Adrenal gland (tissue), 12 donors: Measurements from ENCODE around the gene PRELID3B. TPM values are rescaled to one million over a fixed set of nuclear protein-coding genes. Genes with fewer than 3 reads are reported as not detected.

Experiments used
- DNase-seq, 7 donors: peaks; one replicate each; pipeline ENCODE4 v3.0.0-alpha.2; 2019 to 2020
- H3K27ac ChIP-seq, 5 donors: fragments of 200-600 bp; sonication (generic) in 4 of 5; 1 replicate in 3 of 5; 2 replicates in 2 of 5; pipeline versions ENCODE4 v1.5.1 to v1.8.0; 2016 to 2020; ENCODE audit warnings: mild to moderate bottlenecking in 1 of 5
- H3K27me3 ChIP-seq: fragments of 200-600 bp; 2 replicates; pipeline ENCODE4 v1.8.0; 2021
- H3K36me3 ChIP-seq, 2 donors: fragments of 200-600 bp; replicated peaks in 1 of 2; 1 replicate in 1 of 2; 2 replicates in 1 of 2; pipeline versions ENCODE4 v1.5.1 to v1.8.0; 2018 to 2022
- H3K4me1 ChIP-seq, 2 donors: fragments of 200-600 bp; replicated peaks in 1 of 2; 1 replicate in 1 of 2; 2 replicates in 1 of 2; pipeline versions ENCODE4 v1.5.1 to v1.8.0; 2018 to 2021
- H3K4me3 ChIP-seq, 4 donors: fragments of 200-600 bp; sonication (generic) in 3 of 4; one replicate each; pipeline ENCODE4 v1.5.1; 2016 to 2018
- H3K9me3 ChIP-seq, 3 donors: fragments of 200-600 bp; sonication (generic) in 1 of 3; replicated peaks in 1 of 3; 1 replicate in 2 of 3; 2 replicates in 1 of 3; pipeline versions ENCODE4 v1.5.1 to v1.8.0; 2016 to 2021
- CTCF ChIP-seq, 6 experiments: fragments of 450-650 bp in 4 of 6; fragments of 200-600 bp in 2 of 6; sonication (generic) in 1 of 6; IDR thresholded peaks; 1 replicate in 5 of 6; 2 replicates in 1 of 6; pipeline versions ENCODE4 v1.5.1 to v1.8.0; 2016 to 2021; ENCODE audit warnings: antibody characterized with exemption in 6 of 6, mild to moderate bottlenecking in 2 of 6, moderate library complexity in 1 of 6
- POLR2A ChIP-seq, 2 donors: fragments of 450-650 bp; IDR thresholded peaks; one replicate each; pipeline ENCODE4 v1.6.1; 2017; ENCODE audit warnings: antibody characterized with exemption in 2 of 2, mild to moderate bottlenecking in 2 of 2, moderate library complexity in 1 of 2
- WGBS, 4 donors: extraction: QIAGEN DNeasy Blood & Tissue Kit in 2 of 4; methylation state at CpG; one replicate each; pipeline versions ENCODE4 v1.1.5 to v1.1.7; 2013 to 2017; 5-methylcytosine and 5-hydroxymethylcytosine counted together
- intact Hi-C, 2 donors: fragments of 100-400 bp; cut with DNase I; formaldehyde crosslinking; loops; one replicate each; pipeline versions ENCODE4 v1.14.1 to v1.15.0; 2022 to 2023
- polyA plus RNA-seq, 3 donors: library from polyadenylated mRNA; stranded (reverse); fragments of 200-250 nt in 2 of 3; fragments of 350-450 nt in 1 of 3; fragmentation: Illumina TruSeq in 1 of 3; extraction: RNeasy Lipid Tissue Mini Kit (QIAGEN cat#74804) in 1 of 3; gene quantifications; one replicate each; pipeline ENCODE4 v1.2.3, GENCODE V29; 2013 to 2014
- total RNA-seq, 9 donors: library from RNA; depleted of rRNA in 4 of 9; stranded (reverse); fragments of >200 nt in 4 of 9; fragments of 120-200 nt in 1 of 9; fragmentation: NEBNext Ultra II Directional in 1 of 9; extraction: Animal tissue kit (Norgen Biotek cat#: 25700) in 1 of 9; gene quantifications; one replicate each; pipeline versions ENCODE4 v1.1.0 to v1.2.4, GENCODE V29; 2013 to 2023
- donor health status: healthy with polysubstance abuse.
- donor health status: Bipolar disorder and iron deficiency.
- donor health status: DM: yes; HTN: yes; CAD: no.
- donor health status: DM: no; HTN: no; CAD: no.
- donor health status: DM: no; HTN: no; CAD: no.
- donor health status: DM: yes; HTN: yes; CAD: no.

The PRELID3B gene
- total and polyA plus RNA-seq, 12 donors: 13.3 to 119 (median 47.8) TPM

GRCh38 chr20:59037386-59037785, 5.2 kb downstream of the PRELID3B start:
- DNase-seq: no peak
- 91 to 94% (median 94%) methylated on average over 12 of the region's 12 CpGs for WGBS, 4 donors
- Histone ChIP-seq H3K9me3 (no peaks in the 10 kb centered on the region), H3K27ac (no peak overlapping the region), H3K4me1 (peaks cover 13 to 39% of the 10 kb centered on the region in 2 donors), H3K27me3 (no peaks in the 10 kb centered on the region), H3K36me3 (peaks cover 0 to 49% of the 10 kb centered on the region in 2 donors), H3K4me3 (no peak overlapping the region)
- intact Hi-C loops: loop anchor here in 1 of 2 donors (10.0 kb wide), 1 partner anchor 53 kb away; the partner anchor contains the start of gene NELFCD
- TF ChIP-seq CTCF (IDR thresholded peaks at IDR 0.05) (no peak), POLR2A (IDR thresholded peaks at IDR 0.05) (no peak)

- no peak for TF ChIP-seq CTCF (IDR thresholded peaks at IDR 0.05)
- TF ChIP-seq POLR2A (IDR thresholded peaks at IDR 0.05): no peak
- Histone ChIP-seq H3K4me3 (no peak overlapping the region), H3K9me3 (no peaks in the 10 kb centered on the region), H3K27me3 (no peaks in the 10 kb centered on the region), H3K36me3 (peaks cover 0 to 49% of the 10 kb centered on the region in 2 donors), H3K27ac (no peak overlapping the region), H3K4me1 (peaks cover 8 to 34% of the 10 kb centered on the region in 2 donors)
- no peak for DNase-seq
- WGBS, 4 donors: 95 to 98% (median 97%) methylated on average over 3 of the region's 3 CpGs
- intact Hi-C loops: loop anchor here in 1 of 2 donors (10.0 kb wide), 1 partner anchor 51 kb away; the partner anchor contains the start of gene NELFCD
Measured at GRCh38 chr20:59035381-59035780, 7.2 kb downstream of the PRELID3B start.

GRCh38 chr20:59033616-59034165, 8.9 kb downstream of the PRELID3B start:
- Histone ChIP-seq H3K9me3 (no peaks in the 10 kb centered on the region), H3K27me3 (no peaks in the 10 kb centered on the region), H3K27ac (no peak overlapping the region), H3K36me3 (peaks cover 0 to 65% of the 10 kb centered on the region in 2 donors), H3K4me1 (peaks cover 19 to 34% of the 10 kb centered on the region in 2 donors), H3K4me3 (no peak overlapping the region)
- TF ChIP-seq CTCF (IDR thresholded peaks at IDR 0.05) (no peak), POLR2A (IDR thresholded peaks at IDR 0.05) (no peak)
- no peak for DNase-seq
- intact Hi-C loops: loop anchor here in 1 of 2 donors (10.0 kb wide), 1 partner anchor 49 kb away; the partner anchor contains the start of gene NELFCD
- WGBS, 4 donors: 90 to 98% (median 93%) methylated on average over 2 of the region's 2 CpGs

- H3K36me3 ChIP-seq: peaks cover 0 to 67% of the 10 kb centered on the region in 2 donors
- H3K27me3 ChIP-seq: no peaks in the 10 kb centered on the region
- H3K4me3 ChIP-seq: peak overlapping the region in 1 of 4 donors; percentile 83
- intact Hi-C loops: loop anchor here in 1 of 2 donors (10.0 kb wide), 1 partner anchor 48 kb away; the partner anchor contains the start of gene NELFCD
- no peaks in the 10 kb centered on the region for H3K9me3 ChIP-seq
- H3K27ac ChIP-seq: peak overlapping the region in 3 of 5 donors; percentile 78 to 87 (median 85)
- 97 to 100% (median 98%) methylated on average over 1 of the region's 1 CpG for WGBS, 4 donors
- peaks cover 22 to 40% of the 10 kb centered on the region in 2 donors for H3K4me1 ChIP-seq
- TF ChIP-seq POLR2A (IDR thresholded peaks at IDR 0.05) (no peak), CTCF (IDR thresholded peaks at IDR 0.05) (no peak)
- no peak for DNase-seq
Measured at GRCh38 chr20:59033093-59033492, 9.5 kb downstream of the PRELID3B start.
